H1 (cell line): ENCODE results near the gene TMEM117. TPM values are rescaled to one million over a fixed set of nuclear protein-coding genes. Genes with fewer than 3 reads are reported as not detected.

Experiments
- BRCA1 ChIP-seq: IDR thresholded peaks from 2 replicates; pipeline ENCODE4 v1.6.1; 2012; ENCODE audit warnings: low read depth, low read length, improper control_type of control experiment
- SIN3A ChIP-seq, 2 experiments: IDR thresholded peaks in 1 of 2; conservative IDR thresholded peaks in 1 of 2; 2 replicates each; pipeline ENCODE4 v1.6.1; 2011 to 2012; ENCODE audit warnings: low read length in 2 of 2, improper control_type of control experiment in 1 of 2, low read depth in 1 of 2, mild to moderate bottlenecking in 1 of 2
- SP1 ChIP-seq: IDR thresholded peaks from 2 replicates; pipeline ENCODE4 v1.6.1; 2011; ENCODE audit warnings: low read depth, low read length
- polyA plus RNA-seq, 7 experiments: library from polyadenylated mRNA; depleted of rRNA in 3 of 7; stranded (reverse) in 5 of 7; unstranded in 2 of 7; fragments of >200 nt in 5 of 7; fragments of 200-250 nt in 2 of 7; gene quantifications; 1 replicate in 5 of 7; 2 replicates in 1 of 7; 4 replicates in 1 of 7; pipeline versions ENCODE4 v1.2.1 to v1.2.3, GENCODE V29; 2011 to 2013; ENCODE audit warnings: missing spikeins in 2 of 7, mixed read lengths in 2 of 7
- total RNA-seq: library from RNA; stranded (reverse); fragmentation: NEBNext Ultra II Directional; extraction: Animal tissue kit (Norgen Biotek cat#: 25700); gene quantifications from 2 replicates; pipeline ENCODE4 v1.2.1, GENCODE V29; 2021
- TF ChIP-seq, protein P1 (sequence below), 3 experiments: IDR thresholded peaks; 1 replicate in 2 of 3; 2 replicates in 1 of 3; pipeline versions ENCODE4 v1.5.1 to v1.6.1; 2011; ENCODE audit warnings: low read length in 3 of 3, mild to moderate bottlenecking in 3 of 3, inconsistent platforms in 2 of 3, low read depth in 1 of 3, moderate library complexity in 1 of 3; ENCODE audit not compliant: insufficient read depth in 1 of 3; ENCODE audit errors: control extremely low read depth in 1 of 3

TMEM117 gene
- total and polyA plus RNA-seq, 2 of the 8 experiments (the other 6 are each of a cell fraction or from before 2014, with no cell fraction given): 0.80 to 1.4 TPM

DNA sequence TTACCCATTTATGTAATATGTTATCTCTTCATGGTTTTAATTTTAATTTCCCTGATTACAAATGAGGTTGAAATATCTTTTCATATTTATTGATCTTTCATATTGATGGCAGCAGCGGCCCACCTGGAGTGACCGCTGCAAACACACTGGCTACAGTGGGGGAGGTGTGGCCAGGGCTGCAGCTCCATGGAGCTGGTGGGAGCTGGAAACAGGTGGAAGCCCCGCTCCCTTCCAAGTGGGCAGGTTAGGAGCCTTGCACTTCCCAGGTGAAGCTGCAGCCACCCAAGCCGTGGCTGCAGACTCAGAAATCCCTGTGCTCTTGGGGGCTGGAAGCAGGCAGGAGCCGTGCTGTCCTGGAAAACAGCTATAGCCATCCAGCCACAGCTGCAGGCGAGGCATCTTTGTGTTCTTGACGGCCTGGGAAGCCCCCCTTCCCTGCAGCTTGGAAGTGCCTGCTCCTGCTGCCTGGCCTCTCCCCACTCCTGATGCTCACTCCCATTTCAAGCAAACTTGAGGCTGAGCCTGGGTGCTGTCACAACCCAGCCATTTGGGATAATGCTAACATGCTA is 201.1 kb downstream of the TMEM117 start (continued):
- TF ChIP-seq SIN3A (conservative IDR thresholded peaks at IDR 0.05 in 1 of 2, IDR thresholded peaks at IDR 0.05 in 1 of 2; ENCODE audit: low read depth in 1 of 2, low read length in 2 of 2) (no peak), SP1 (no peak), BRCA1 (no peak)
- TF ChIP-seq, protein P1, sequence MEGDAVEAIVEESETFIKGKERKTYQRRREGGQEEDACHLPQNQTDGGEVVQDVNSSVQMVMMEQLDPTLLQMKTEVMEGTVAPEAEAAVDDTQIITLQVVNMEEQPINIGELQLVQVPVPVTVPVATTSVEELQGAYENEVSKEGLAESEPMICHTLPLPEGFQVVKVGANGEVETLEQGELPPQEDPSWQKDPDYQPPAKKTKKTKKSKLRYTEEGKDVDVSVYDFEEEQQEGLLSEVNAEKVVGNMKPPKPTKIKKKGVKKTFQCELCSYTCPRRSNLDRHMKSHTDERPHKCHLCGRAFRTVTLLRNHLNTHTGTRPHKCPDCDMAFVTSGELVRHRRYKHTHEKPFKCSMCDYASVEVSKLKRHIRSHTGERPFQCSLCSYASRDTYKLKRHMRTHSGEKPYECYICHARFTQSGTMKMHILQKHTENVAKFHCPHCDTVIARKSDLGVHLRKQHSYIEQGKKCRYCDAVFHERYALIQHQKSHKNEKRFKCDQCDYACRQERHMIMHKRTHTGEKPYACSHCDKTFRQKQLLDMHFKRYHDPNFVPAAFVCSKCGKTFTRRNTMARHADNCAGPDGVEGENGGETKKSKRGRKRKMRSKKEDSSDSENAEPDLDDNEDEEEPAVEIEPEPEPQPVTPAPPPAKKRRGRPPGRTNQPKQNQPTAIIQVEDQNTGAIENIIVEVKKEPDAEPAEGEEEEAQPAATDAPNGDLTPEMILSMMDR (IDR thresholded peaks at IDR 0.05; ENCODE audit: control extremely low read depth in 1 of 3, insufficient read depth in 1 of 3, low read depth in 1 of 3, low read length in 3 of 3): no peak
- TF ChIP-seq, all 59 proteins: peak for 0
